ENCODE measurements around the gene MEPCE.
"Not testable (repeated sequence)": the region's sequence is repeated elsewhere in the genome, so short reads cannot be mapped to it uniquely, and the experiment has no call there.

Gene MEPCE

GRCh38 chr7:100429637-100430492 is at the start of gene MEPCE:
MEPCE (plus strand) TSS chr7:100429831; CDS start chr7:100430019, 188 bp downstream.
- DNase-seq (ENCODE audit: low spot score): peak; percentile 99

GRCh38 chr7:100380196-100380595 is 49.4 kb upstream of the MEPCE start:
- DNase-seq (ENCODE audit: low spot score): no peak

GRCh38 chr7:100381531-100382233 is 47.9 kb upstream of the MEPCE start:
- not testable (repeated sequence) for DNase-seq (ENCODE audit: low spot score)

GRCh38 chr7:100382234-100382853 is 47.3 kb upstream of the MEPCE start:
- not testable (repeated sequence) for DNase-seq (ENCODE audit: low spot score)

GRCh38 chr7:100384628-100385294 is 44.9 kb upstream of the MEPCE start:
- DNase-seq (ENCODE audit: low spot score): no peak

- no peak for DNase-seq (ENCODE audit: low spot score)
Observed at GRCh38 chr7:100386940-100387339, 42.7 kb upstream of the MEPCE start.

- no peak for DNase-seq (ENCODE audit: low spot score)
Observed at GRCh38 chr7:100387695-100388094, 41.9 kb upstream of the MEPCE start.

GRCh38 chr7:100389437-100390088 is 40.1 kb upstream of the MEPCE start:
- no peak for DNase-seq (ENCODE audit: low spot score)

- no peak for DNase-seq (ENCODE audit: low spot score)
Observed at GRCh38 chr7:100390286-100391009, 39.2 kb upstream of the MEPCE start.

GRCh38 chr7:100393233-100393905 is 36.3 kb upstream of the MEPCE start:
- DNase-seq (ENCODE audit: low spot score): peak; percentile 18

- DNase-seq (ENCODE audit: low spot score): no peak
Observed at GRCh38 chr7:100394077-100394476, 35.6 kb upstream of the MEPCE start.

GRCh38 chr7:100396421-100396982 is 33.1 kb upstream of the MEPCE start:
- DNase-seq (ENCODE audit: low spot score): peak; percentile 56

- DNase-seq (ENCODE audit: low spot score): no peak
Observed at GRCh38 chr7:100397315-100398081, 32.1 kb upstream of the MEPCE start.

GRCh38 chr7:100398239-100398638 is 31.4 kb upstream of the MEPCE start:
- no peak for DNase-seq (ENCODE audit: low spot score)

- DNase-seq (ENCODE audit: low spot score): no peak
Observed at GRCh38 chr7:100400041-100400440, 29.6 kb upstream of the MEPCE start.

GRCh38 chr7:100400656-100401055 is 29.0 kb upstream of the MEPCE start:
- DNase-seq (ENCODE audit: low spot score): no peak

GRCh38 chr7:100401811-100402210 is 27.8 kb upstream of the MEPCE start:
- DNase-seq (ENCODE audit: low spot score): no peak

- no peak for DNase-seq (ENCODE audit: low spot score)
Observed at GRCh38 chr7:100402241-100402640, 27.4 kb upstream of the MEPCE start.

GRCh38 chr7:100406767-100407166 is 22.9 kb upstream of the MEPCE start:
- no peak for DNase-seq (ENCODE audit: low spot score)
